IPS-NIHi11 (cell line): ENCODE results near the gene PDYN.
A peak's percentile ranks its signal among the peaks of the same experiment; 100 is the strongest.

ENCODE experiments used
- DNase-seq: peaks from one replicate; pipeline ENCODE4 v3.0.0; 2012; ENCODE audit warnings: mixed read lengths, low spot score

PDYN gene

GRCh38 chr20:1951436-1952115 is 42.3 kb downstream of the PDYN start:
- no peak for DNase-seq

- DNase-seq, result peak; percentile 47
Measured at GRCh38 chr20:1950836-1951235, 43.0 kb downstream of the PDYN start.

GRCh38 chr20:1949347-1950100 is 44.3 kb downstream of the PDYN start:
- no peak for DNase-seq

- DNase-seq, result no peak
Measured at GRCh38 chr20:1947535-1947846, 46.4 kb downstream of the PDYN start.

DNA sequence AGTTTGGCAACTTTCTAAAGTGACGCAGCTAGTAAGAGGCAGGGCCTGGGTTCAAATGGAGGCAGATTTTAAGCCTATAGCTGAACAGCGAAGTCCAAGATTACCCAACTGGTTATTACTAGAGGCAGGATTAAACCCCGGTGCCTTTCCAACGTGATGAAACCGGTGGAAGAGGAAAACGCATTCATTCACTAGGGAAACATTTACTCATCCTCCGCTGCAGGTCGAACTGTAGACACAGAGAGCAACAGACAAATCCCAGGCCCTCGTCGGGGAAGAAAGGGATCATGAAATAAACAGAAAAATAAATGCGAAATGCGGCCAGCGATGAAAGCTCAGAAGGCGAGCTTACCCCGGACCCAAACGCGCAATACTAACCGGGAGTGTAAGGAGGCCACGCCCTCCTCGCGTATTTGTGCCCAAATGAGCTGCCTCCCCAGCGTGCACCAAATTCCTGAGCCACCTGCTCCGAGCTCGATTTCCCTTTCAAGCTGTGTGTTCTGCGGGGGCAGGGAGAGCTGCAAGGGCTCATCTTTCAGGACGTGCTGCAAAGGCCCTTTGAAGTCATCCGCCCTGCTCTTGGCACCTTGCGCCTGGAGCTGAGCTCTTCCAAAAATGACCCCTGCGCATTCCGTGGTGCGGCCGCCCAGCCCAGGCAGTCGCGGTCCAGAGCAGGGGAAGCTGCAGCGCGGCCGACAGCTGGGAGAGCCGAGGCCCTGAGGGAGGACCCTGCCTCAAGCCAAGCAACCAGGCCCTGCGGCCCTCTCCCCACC is 46.9 kb downstream of the PDYN start:
- DNase-seq, result peak; percentile 81

- no peak for DNase-seq
Measured at GRCh38 chr20:1946442-1946761, 47.5 kb downstream of the PDYN start.

GRCh38 chr20:1945660-1946059 is 48.2 kb downstream of the PDYN start:
- DNase-seq, result no peak

DNA sequence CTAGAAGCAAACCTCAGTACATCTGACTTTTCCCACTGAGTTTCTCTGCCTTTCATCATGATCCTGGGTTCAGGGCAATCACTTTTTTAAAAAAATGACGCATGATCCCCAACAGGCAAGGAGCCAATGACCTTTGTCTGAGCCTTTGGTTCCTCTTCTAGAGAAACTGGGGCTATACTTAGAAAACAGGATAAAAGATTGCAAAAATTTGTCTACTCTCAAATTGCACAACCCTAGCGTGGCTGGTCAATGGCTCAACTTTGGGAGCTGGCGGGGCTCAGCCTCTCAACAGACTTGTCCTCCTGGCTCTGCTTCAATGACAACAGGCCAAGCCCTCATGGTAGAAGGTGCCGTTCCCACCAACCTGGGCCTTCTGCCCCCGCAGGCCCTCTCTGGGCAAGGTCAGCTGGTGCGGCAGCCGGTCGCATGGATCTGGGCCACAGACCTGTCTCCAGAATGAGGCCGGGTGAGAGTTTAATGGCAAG is 48.7 kb downstream of the PDYN start:
- no peak for DNase-seq

GRCh38 chr20:1944345-1945091 is 49.3 kb downstream of the PDYN start:
- no peak for DNase-seq

DNA sequence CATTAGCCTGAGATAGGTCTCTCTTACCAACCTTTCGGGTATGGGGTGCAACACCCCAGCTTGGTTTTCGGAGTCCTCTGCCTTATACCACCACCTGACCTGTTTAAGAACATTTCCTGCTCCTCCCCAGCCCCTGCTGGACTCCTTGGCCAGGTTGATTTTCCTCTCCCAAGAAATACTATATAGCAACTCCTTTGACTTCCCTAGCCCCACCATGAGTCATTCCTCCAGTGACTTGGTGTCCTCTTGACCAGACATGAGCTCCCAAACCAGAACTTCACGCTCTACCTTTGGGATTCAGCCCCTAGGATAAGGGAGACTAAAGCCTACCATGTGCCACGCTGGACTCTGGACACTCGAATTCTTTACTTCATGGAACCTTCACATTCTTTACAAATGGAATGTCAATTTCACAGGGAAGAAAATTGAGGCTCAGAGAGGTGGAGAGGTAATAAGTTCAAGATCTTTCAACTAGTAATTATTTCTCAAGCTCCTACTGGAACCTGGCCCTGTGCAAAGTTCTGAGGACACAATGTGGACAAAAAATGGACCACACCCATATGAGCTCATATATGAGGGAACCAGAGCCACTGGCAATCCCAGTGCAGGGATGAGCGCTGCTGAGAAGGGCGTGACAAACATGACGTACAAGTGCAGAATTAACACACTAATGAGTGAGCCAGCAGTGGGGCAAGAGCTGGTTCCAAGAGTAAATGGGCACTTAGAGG is 50.4 kb downstream of the PDYN start:
- no peak for DNase-seq

DNA sequence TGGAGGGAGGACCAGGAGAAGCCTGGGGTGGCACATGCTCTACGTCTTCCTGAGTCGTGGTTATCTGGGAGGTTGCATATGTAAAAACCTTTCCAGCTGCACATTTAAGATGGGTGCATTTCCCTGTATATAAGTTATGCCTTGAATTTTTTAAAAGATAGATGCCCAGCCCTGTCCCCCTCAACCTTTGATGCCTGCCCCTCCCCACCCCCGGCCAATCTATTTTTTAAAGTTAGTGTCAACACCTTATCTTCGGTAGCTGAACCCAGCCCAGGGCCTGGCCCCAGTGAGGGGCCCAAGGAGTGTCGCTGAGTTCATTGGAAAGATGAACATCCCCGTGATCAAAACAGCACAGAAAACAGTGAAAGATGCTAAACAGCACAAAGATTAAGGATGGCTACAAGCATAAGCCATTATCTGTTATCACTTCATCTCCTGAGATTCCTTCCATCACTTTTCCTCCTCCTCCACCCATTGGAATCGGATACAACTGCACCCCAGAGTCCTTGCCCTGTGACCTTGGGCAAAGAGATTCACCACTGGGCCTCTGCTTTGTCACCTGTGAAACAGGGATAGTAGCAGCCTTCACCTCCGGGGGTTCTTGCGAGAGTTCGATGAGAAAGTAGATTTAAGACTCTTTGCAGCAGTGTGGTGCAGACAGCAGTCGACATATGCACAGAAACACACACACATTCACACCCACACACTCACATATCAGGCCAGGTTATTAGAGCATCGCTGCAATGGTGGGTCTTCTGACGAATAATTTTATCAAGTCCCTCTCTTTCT is 51.2 kb downstream of the PDYN start:
- DNase-seq, result no peak

GRCh38 chr20:1942061-1942460 is 51.8 kb downstream of the PDYN start:
- DNase-seq, result no peak

DNA sequence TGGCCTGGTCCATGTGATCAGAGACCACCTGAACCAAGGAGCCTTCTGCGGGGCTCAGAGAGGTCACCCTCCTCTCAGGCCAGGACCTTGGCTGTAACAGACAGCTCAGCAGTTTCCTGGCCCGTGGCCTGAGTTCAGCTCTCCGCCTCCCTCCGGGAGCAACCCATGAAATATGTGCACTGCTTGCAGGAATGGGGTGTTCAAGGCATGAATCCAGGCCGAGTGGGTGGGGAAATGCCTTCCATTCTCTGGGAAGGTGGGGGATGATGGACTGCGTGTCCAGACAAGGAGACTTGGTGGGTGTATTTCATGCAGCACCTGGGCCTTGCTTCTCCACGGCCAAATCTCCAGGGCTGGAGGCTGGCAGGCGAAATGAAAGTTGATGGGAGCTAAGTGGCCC is 52.6 kb downstream of the PDYN start:
- no peak for DNase-seq

DNA sequence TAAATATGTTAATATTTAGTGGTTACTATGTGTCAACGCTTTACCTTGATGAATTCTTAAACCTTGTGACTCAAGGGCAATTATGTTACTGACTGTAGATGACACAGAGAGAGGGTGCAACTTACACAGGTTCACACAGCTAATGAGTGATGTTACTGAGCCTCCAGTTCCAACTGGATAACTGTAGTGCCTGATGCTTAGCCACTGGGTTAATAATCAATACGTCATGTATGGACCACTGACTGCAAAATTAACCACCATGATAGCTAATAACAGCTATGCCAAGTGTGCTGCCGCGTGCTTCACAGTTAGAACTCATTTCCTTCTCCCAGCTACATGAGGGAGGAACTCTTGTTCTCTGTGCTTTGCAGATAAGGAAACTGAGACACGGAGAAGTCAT is 53.3 kb downstream of the PDYN start:
- no peak for DNase-seq

- DNase-seq, result no peak
Measured at GRCh38 chr20:1939270-1939595, 54.6 kb downstream of the PDYN start.

GRCh38 chr20:1938464-1939269 is 55.2 kb downstream of the PDYN start:
- no peak for DNase-seq

DNA sequence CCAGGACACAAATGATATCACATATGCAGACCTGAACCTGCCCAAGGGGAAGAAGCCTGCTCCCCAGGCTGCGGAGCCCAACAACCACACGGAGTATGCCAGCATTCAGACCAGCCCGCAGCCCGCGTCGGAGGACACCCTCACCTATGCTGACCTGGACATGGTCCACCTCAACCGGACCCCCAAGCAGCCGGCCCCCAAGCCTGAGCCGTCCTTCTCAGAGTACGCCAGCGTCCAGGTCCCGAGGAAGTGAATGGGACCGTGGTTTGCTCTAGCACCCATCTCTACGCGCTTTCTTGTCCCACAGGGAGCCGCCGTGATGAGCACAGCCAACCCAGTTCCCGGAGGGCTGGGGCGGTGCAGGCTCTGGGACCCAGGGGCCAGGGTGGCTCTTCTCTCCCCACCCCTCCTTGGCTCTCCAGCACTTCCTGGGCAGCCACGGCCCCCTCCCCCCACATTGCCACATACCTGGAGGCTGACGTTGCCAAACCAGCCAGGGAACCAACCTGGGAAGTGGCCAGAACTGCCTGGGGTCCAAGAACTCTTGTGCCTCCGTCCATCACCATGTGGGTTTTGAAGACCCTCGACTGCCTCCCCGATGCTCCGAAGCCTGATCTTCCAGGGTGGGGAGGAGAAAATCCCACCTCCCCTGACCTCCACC is 56.4 kb downstream of the PDYN start:
- DNase-seq, result no peak

DNA sequence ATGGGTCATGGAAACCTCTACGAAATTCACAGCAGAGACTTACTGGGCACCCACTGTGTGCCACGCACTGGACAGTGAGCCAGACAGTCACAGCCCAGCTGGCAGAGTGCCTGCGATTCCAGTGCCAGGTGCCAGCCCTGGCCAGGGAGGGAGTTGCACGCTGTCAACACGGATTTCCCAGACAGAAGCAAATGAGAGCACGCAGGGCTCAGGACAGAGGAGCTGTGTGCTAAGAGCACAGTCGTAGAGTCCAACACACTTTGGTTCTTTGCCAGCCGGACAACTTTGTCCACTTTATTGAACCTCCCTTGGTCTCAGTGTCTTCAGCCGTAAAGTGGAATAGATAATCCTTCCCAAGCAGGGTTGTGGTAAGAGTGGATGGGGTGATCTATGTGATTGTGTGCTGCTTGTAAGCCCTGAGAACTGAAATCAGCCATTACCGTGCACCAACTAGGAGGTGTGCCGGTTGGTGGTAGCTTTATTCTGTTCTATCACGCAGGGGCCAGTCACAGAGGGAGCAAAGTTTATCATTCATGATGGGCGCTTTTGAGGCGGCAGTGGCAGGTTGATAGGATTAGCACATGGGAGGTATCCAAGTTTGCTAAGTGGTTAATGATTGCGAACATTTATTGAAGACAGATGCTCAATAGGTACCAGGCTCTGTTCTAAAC is 58.0 kb downstream of the PDYN start:
- DNase-seq, result no peak
